Measurements from ENCODE around the gene PNN. TPM values are rescaled to one million over a fixed set of nuclear protein-coding genes. Genes with fewer than 3 reads are reported as not detected.
"Not testable (repeated sequence)": the region's sequence is repeated elsewhere in the genome, so short reads cannot be mapped to it uniquely, and the experiment has no call there.

PNN gene
- total RNA-seq, 4 donors from 2014 or later, result 38.2 to 40.2 (median 38.7) TPM

GRCh38 chr14:39186941-39187525 is 12.0 kb downstream of the PNN start:
- H3K4me1 ChIP-seq, result peaks cover 0 to 4% (median 0%) of the 10 kb centered on the region in 4 donors
- 84 to 88% methylated on average over 4 of the region's 4 CpGs for WGBS, 2 donors
- H3K4me3 ChIP-seq, result no peak overlapping the region
- no peak overlapping the region for H3K27ac ChIP-seq
- peaks cover 0 to 45% (median 0%) of the 10 kb centered on the region in 3 donors for H3K36me3 ChIP-seq
- TF ChIP-seq CTCF (IDR thresholded peaks at IDR 0.05) (no peak), EP300 (IDR thresholded peaks at IDR 0.05) (no peak), POLR2A (IDR thresholded peaks at IDR 0.05) (no peak)
- no peaks in the 10 kb centered on the region for H3K27me3 ChIP-seq
- no peaks in the 10 kb centered on the region for H3K9me3 ChIP-seq
- DNase-seq (ENCODE audit: low spot score in 2 of 2), result no peak

GRCh38 chr14:39203659-39204606 is 28.9 kb downstream of the PNN start:
- Histone ChIP-seq H3K27me3 (no peaks in the 10 kb centered on the region), H3K4me3 (no peak overlapping the region), H3K36me3 (no peaks in the 10 kb centered on the region), H3K4me1 (no peaks in the 10 kb centered on the region), H3K9me3 (no peaks in the 10 kb centered on the region), H3K27ac (no peak overlapping the region)
- no peak for TF ChIP-seq EP300 (IDR thresholded peaks at IDR 0.05)
- TF ChIP-seq CTCF (IDR thresholded peaks at IDR 0.05), result no peak
- TF ChIP-seq POLR2A (IDR thresholded peaks at IDR 0.05), result no peak
- DNase-seq (ENCODE audit: low spot score in 2 of 2), result no peak
- 63 to 77% methylated on average over 5 of the region's 5 CpGs for WGBS, 2 donors

GRCh38 chr14:39207430-39207829 is 32.4 kb downstream of the PNN start:
- H3K9me3 ChIP-seq; H3K27me3 ChIP-seq; H3K4me1 ChIP-seq; H3K36me3 ChIP-seq; H3K27ac ChIP-seq; DNase-seq (ENCODE audit: low spot score in 2 of 2); H3K4me3 ChIP-seq: not testable (repeated sequence)
- WGBS, 2 donors, result 89 to 91% methylated on average over 2 of the region's 2 CpGs

DNA sequence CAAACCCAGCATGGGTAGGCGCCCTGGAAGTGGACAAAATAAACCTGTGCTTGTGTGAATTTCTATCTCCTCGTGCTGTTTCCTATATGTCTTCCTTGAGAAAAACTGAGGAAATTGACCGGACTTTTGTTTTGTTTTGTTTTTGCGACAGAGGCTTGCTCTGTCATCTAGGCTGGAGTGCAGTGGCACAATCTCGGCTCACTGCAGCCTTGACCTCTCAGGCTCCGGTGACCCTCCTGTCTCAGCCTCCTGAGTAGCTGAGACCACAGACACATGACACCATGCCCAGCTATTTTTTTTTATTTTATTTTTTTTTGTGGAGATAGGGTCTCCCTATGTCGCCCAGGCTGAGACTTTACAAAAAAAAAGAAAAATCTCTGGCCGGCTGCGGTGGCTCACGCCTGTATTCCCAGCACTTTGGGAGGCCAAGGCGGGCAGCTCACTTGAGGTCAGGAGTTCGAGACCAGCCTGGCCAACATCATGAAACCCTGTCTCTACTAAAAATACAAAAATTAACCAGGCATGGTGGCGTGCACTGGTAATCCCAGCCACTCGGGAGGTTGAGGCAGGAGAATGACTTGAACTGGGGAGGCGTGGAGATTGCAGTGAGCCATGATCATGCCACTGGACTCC is 36.2 kb downstream of the PNN start:
- TF ChIP-seq EP300 (IDR thresholded peaks at IDR 0.05) (no peak), POLR2A (IDR thresholded peaks at IDR 0.05) (no peak), CTCF (IDR thresholded peaks at IDR 0.05) (no peak)
- Histone ChIP-seq H3K27me3 (no peaks in the 10 kb centered on the region), H3K36me3 (no peaks in the 10 kb centered on the region), H3K4me3 (no peak overlapping the region), H3K9me3 (no peaks in the 10 kb centered on the region), H3K4me1 (no peaks in the 10 kb centered on the region), H3K27ac (no peak overlapping the region)
- 85 to 89% methylated on average over 15 of the region's 15 CpGs for WGBS, 2 donors
- DNase-seq (ENCODE audit: low spot score in 2 of 2), result no peak

DNA sequence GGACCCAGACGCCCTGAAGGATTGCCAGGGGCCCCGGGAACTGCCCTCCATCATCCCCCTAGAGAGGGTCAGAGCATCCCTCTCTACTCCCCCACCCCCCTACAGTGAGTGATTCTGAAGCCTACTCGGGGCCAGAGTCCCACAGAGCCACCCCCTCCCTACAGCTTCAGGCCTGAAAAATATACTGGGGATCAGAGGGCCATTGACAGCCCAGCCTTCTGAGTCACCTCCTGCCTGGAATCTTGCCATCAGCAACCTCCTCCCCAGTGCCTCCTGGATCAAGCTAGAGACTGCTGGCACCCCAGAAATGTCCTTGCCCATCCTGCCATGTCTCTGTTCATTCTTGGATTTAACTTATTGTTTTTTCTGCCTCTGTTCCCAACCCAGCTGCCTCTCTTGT is 37.0 kb downstream of the PNN start:
- WGBS, 2 donors, result 67% methylated on average over 3 of the region's 3 CpGs; no CpG with 5 or more reads in 1 of the 2 donors
- DNase-seq (ENCODE audit: low spot score in 2 of 2), result no peak
- Histone ChIP-seq H3K36me3 (no peaks in the 10 kb centered on the region), H3K4me3 (no peak overlapping the region), H3K27ac (no peak overlapping the region), H3K9me3 (no peaks in the 10 kb centered on the region), H3K27me3 (no peaks in the 10 kb centered on the region), H3K4me1 (no peaks in the 10 kb centered on the region)
- TF ChIP-seq EP300 (IDR thresholded peaks at IDR 0.05), result no peak
- no peak for TF ChIP-seq CTCF (IDR thresholded peaks at IDR 0.05)

Data from tibial nerve (tissue), 4 donors.